Esophagus squamous epithelium (tissue), 5 donors: ENCODE measurements around the gene TFAP2E. TPM values are rescaled to one million over a fixed set of nuclear protein-coding genes. Genes with fewer than 3 reads are reported as not detected.

ENCODE experiments used
- DNase-seq: peaks from one replicate; lab custom pipeline; 2025; lab: John Stamatoyannopoulos, UW
- H3K27ac ChIP-seq, 4 donors: fragments of 200-600 bp; sonication (generic); one replicate each; pipeline ENCODE4 v1.5.1; 2016 to 2019; ENCODE audit warnings: mild to moderate bottlenecking in 1 of 4
- H3K27me3 ChIP-seq, 4 donors: fragments of 200-600 bp; sonication (generic); 1 replicate in 3 of 4; 2 replicates in 1 of 4; pipeline versions ENCODE4 v1.5.1 to v1.6.0; 2017 to 2021; ENCODE audit warnings: antibody characterized with exemption in 1 of 4
- H3K36me3 ChIP-seq, 3 donors: fragments of 200-600 bp; sonication (generic); one replicate each; pipeline ENCODE4 v1.5.1; 2016 to 2019
- H3K4me1 ChIP-seq, 3 donors: fragments of 200-600 bp; sonication (generic); one replicate each; pipeline ENCODE4 v1.5.1; 2017 to 2019
- H3K4me3 ChIP-seq, 4 donors: fragments of 200-600 bp; sonication (generic); 1 replicate in 3 of 4; 2 replicates in 1 of 4; pipeline ENCODE4 v1.5.1; 2016 to 2019; ENCODE audit warnings: mild to moderate bottlenecking in 2 of 4, moderate library complexity in 1 of 4
- H3K9me3 ChIP-seq, 3 donors: fragments of 200-600 bp; sonication (generic); one replicate each; pipeline ENCODE4 v1.5.1; 2016 to 2019
- CTCF ChIP-seq, 6 experiments: fragments of 450-650 bp in 4 of 6; fragments of 200-600 bp in 2 of 6; sonication (generic) in 2 of 6; IDR thresholded peaks; one replicate each; pipeline ENCODE4 v1.5.1; 2016 to 2019; ENCODE audit warnings: antibody characterized with exemption in 6 of 6, mild to moderate bottlenecking in 4 of 6, moderate library complexity in 4 of 6
- POLR2A ChIP-seq, 4 donors: fragments of 450-650 bp; IDR thresholded peaks; one replicate each; pipeline ENCODE4 v1.6.1; 2017; ENCODE audit warnings: antibody characterized with exemption in 4 of 4, mild to moderate bottlenecking in 4 of 4, moderate library complexity in 3 of 4
- whole genome bisulfite sequencing, 2 donors: methylation state at CpG; one replicate each; pipeline ENCODE4 v1.1.5; 2018; 5-methylcytosine and 5-hydroxymethylcytosine counted together
- intact Hi-C: fragments of 100-400 bp; cut with DNase I; formaldehyde crosslinking; loops from one replicate; pipeline ENCODE4 v1.15.0; 2022
- total RNA-seq, 4 donors: library from RNA; depleted of rRNA; stranded (reverse); fragments of >200 nt; gene quantifications; one replicate each; pipeline ENCODE4 v1.1.0, GENCODE V29; 2016
- donor health status: DM: yes; HTN: yes; CAD: no.

TFAP2E gene
- total RNA-seq, 4 donors from 2014 or later, result 0.26 to 1.1 (median 0.38) TPM; not detected in 1

DNA sequence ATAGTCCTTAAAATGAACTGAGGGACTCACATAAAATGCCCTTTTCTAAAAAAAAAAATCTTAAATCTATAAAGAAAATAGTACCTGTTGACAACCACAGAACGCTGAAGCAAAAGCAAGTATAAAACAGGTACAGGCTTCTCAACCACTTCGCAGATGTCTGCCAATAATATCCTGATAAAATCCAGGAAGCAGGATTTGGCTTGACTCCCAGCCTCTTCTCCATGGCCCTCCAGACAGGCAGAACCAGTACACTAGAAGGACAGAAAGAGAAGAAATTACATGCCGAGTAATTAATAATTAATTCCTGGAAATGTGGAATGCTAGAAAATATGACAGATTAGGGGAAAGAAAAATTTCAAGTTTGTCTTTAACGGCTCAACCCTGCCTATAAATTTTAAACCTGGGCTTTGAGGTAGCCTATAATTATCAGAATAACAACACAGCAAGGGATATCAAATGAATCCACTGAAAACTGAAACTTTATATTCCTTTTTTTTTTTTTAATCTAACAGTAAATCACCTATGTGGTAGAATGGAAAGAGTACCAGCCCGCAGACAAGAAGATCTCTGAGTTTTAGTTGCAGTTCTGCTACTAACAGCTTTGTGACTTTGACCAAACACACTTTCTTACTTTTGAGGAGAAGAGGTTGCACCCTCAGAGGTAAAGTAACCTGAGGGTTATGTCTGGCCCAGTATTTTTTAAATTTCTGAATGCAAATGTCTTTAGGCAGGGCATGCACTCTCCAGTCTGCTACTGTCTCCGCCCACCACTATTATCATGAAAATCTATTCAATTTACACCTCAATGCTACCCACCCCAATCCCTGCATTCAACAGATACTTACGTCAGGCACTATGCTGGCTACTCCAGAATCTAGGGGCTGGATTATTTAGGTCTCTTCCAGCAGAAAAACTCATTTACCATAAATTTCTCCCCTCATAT lies 18.6 kb upstream of the TFAP2E start:
- Histone ChIP-seq H3K4me1 (peaks cover 21 to 66% (median 31%) of the 10 kb centered on the region in 3 donors), H3K27ac (peak overlapping the region; percentile 68 to 99 (median 96)), H3K36me3 (peaks cover 0 to 46% (median 13%) of the 10 kb centered on the region in 3 donors), H3K4me3 (no peak overlapping the region), H3K27me3 (no peaks in the 10 kb centered on the region), H3K9me3 (no peaks in the 10 kb centered on the region)
- no peak for DNase-seq
- WGBS, 2 donors, result 35 to 48% methylated on average over 7 of the region's 7 CpGs
- intact Hi-C loops, result no loop called here
- no peak for TF ChIP-seq POLR2A (IDR thresholded peaks at IDR 0.05)
- TF ChIP-seq CTCF (IDR thresholded peaks at IDR 0.05), result no peak

DNA sequence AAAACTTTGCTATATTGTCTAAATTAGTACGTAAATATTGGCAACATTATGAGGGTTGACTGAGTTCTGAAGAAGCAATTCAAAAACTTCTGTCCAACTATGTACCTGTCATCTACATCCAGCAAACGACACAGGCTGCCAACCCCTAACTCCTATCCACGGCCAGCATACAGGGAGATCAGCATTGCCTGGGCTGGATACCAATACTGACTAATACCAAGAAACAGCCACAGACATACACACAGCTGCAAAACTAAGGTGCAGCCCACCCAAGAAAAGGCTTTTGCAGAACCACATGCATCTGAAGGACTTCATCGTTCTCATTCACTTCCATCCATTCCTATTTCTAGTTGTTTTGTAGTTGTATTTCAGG lies 17.9 kb upstream of the TFAP2E start:
- H3K4me3 ChIP-seq, result no peak overlapping the region
- TF ChIP-seq POLR2A (IDR thresholded peaks at IDR 0.05), result no peak
- TF ChIP-seq CTCF (IDR thresholded peaks at IDR 0.05), result no peak
- DNase-seq, result no peak
- H3K36me3 ChIP-seq, result peaks cover 0 to 40% (median 13%) of the 10 kb centered on the region in 3 donors
- H3K27me3 ChIP-seq, result no peaks in the 10 kb centered on the region
- 29 to 46% methylated on average over 4 of the region's 4 CpGs for WGBS, 2 donors
- H3K27ac ChIP-seq, result peak overlapping the region; percentile 68 to 99 (median 96)
- intact Hi-C loops, result no loop called here
- H3K4me1 ChIP-seq, result peaks cover 21 to 67% (median 31%) of the 10 kb centered on the region in 3 donors
- no peaks in the 10 kb centered on the region for H3K9me3 ChIP-seq

DNA sequence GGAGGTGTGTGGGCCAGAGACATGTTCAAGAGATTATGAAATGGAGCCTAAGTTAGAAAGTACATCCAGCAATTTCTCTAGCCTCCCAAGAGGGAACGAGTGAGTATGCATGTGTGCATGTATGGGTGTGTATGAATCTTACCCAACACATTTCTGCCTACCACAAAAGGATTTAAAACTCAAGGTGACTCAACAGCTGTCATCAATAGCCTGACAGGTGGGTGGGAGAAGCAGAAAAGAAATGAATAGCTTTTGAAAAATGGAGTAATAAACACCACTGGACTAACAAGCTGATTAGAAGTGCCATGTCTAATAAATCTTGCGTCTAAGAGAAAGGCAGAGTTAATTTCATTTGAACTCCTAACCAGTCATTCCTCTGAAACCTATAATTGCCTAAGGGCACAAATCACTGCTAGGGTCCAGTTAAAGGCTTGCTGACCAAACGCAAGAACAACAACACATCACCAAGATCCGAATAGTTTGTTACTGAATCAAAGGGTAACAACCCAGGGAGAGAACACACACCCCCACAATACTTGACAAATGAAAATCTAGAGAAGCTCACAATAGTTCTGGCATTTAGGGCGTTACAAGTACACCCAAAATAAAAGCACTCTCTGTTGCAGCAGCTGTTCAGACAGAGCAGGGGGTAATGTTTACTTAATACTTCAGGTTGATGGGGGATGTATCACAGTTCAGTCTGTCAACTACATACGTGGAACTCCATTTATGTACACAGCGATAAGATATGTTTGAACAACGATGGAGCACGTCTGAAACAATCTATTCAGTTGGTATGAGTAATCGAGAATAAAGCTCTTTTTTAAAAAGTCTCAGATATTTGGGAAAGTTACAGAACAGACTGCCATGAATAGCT lies 17.3 kb upstream of the TFAP2E start:
- Histone ChIP-seq H3K9me3 (no peaks in the 10 kb centered on the region), H3K27me3 (no peaks in the 10 kb centered on the region), H3K4me1 (peaks cover 23 to 73% (median 37%) of the 10 kb centered on the region in 3 donors), H3K27ac (peak overlapping the region; percentile 94 to 99 (median 96)), H3K4me3 (peak overlapping the region; percentile 76 to 94 (median 85)), H3K36me3 (peaks cover 0 to 33% (median 13%) of the 10 kb centered on the region in 3 donors)
- TF ChIP-seq POLR2A (IDR thresholded peaks at IDR 0.05) (no peak), CTCF (IDR thresholded peaks at IDR 0.05) (no peak)
- intact Hi-C loops, result no loop called here
- 23 to 31% methylated on average over 10 of the region's 10 CpGs for WGBS, 2 donors
- DNase-seq, result no peak

DNA sequence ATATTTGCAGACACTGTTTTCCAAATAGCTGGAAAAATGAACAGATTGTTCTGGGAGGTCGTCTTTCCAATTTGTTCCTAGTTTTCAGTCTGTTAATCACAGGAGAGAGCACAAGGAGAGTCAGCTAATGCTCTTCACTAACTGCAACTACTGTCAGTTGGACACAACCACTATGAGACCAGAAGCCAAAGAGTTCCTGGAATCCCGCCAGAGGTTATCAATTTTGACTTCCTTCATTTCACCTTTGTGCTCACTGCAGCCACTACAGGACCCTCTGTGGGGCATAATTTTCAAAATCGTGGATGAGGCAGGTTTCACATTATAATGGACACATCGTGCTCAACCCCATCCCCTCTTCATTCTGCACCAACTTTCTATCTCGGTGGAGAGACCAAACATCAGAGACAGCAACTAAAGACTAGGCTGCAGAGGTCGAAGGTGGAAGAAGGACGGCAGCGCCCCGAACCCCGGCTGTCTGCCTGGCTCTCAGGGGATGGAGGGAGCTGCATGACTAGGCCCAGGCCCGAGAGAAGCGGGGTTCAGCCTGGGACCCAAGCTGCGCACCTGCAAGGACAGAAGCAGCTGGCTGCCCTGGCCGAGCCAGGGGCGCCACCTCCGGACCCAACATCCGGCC lies 16.5 kb upstream of the TFAP2E start:
- H3K36me3 ChIP-seq, result peaks cover 0 to 26% (median 10%) of the 10 kb centered on the region in 3 donors
- DNase-seq, result no peak
- intact Hi-C loops, result no loop called here
- H3K4me3 ChIP-seq, result peak overlapping the region; percentile 76 to 94 (median 85)
- H3K27ac ChIP-seq, result peak overlapping the region; percentile 94 to 99 (median 96)
- H3K4me1 ChIP-seq, result peaks cover 29 to 81% (median 41%) of the 10 kb centered on the region in 3 donors
- 2 to 4% methylated on average over 3 to 5 of the region's 17 CpGs for WGBS, 2 donors
- H3K9me3 ChIP-seq, result no peaks in the 10 kb centered on the region
- no peak for TF ChIP-seq CTCF (IDR thresholded peaks at IDR 0.05)
- no peak for TF ChIP-seq POLR2A (IDR thresholded peaks at IDR 0.05)
- H3K27me3 ChIP-seq, result no peaks in the 10 kb centered on the region
